B cell (primary cell): ENCODE data around the gene CCDC50. TPM values are rescaled to one million over a fixed set of nuclear protein-coding genes. Genes with fewer than 3 reads are reported as not detected.

Source experiments
- ATAC-seq: fragments of 200-7000 bp; cut with Tn5 transposase; one replicate; pipeline ENCODE4 v1.10.0; 2021; ENCODE audit warnings: low read depth, mild to moderate bottlenecking, moderate number of reproducible peaks, moderate library complexity
- CTCF ChIA-PET: fragments of 350-600 bp; sonication (Branson Sonifier 250); formaldehyde crosslinking; loops from one replicate; lab custom pipeline; 2021; ENCODE audit warnings: antibody characterized with exemption, inconsistent platforms; lab: Charles Lee
- POLR2A ChIA-PET: fragments of 350-600 bp; sonication (Branson Sonifier 250); formaldehyde crosslinking; loops from one replicate; lab custom pipeline; 2021; ENCODE audit warnings: antibody characterized with exemption; lab: Charles Lee
- DNase-seq: peaks from one replicate; pipeline ENCODE4 v3.0.0; 2013
- H2AFZ ChIP-seq: 2 replicates; pipeline ENCODE4 v1.6.1; 2012; ENCODE audit warnings: mild to moderate bottlenecking, low read depth, low read length; ENCODE audit not compliant: insufficient read depth, poor library complexity, severe bottlenecking
- H3K27ac ChIP-seq, 2 donors: 1 replicate in 1 of 2; 2 replicates in 1 of 2; pipeline ENCODE4 v1.5.1; 2012 to 2013; ENCODE audit warnings: low read length in 2 of 2, mild to moderate bottlenecking in 2 of 2, moderate library complexity in 1 of 2
- H3K27me3 ChIP-seq, 4 experiments: fragments of 200-600 bp in 1 of 4; sonication (generic) in 1 of 4; replicated peaks in 1 of 4; 1 replicate in 2 of 4; 2 replicates in 2 of 4; pipeline versions ENCODE4 v1.6.1 to v1.7.0; 2013 to 2016; ENCODE audit warnings: low read length in 3 of 4, mild to moderate bottlenecking in 2 of 4, mixed read lengths in 1 of 4, moderate library complexity in 1 of 4; ENCODE audit not compliant: insufficient read depth in 4 of 4, control insufficient read depth in 3 of 4; ENCODE audit errors: control extremely low read depth in 1 of 4
- H3K36me3 ChIP-seq, 2 experiments: replicated peaks in 1 of 2; 1 replicate in 1 of 2; 2 replicates in 1 of 2; pipeline versions ENCODE4 v1.6.1 to v1.7.1; 2013; ENCODE audit warnings: low read length in 1 of 2; ENCODE audit not compliant: insufficient read depth in 2 of 2, control insufficient read depth in 1 of 2; ENCODE audit errors: control extremely low read depth in 1 of 2, extremely low read depth in 1 of 2
- H3K4me1 ChIP-seq, 2 donors: fragments of 200-600 bp in 1 of 2; sonication (generic) in 1 of 2; 1 replicate in 1 of 2; 2 replicates in 1 of 2; pipeline versions ENCODE4 v1.5.1 to v1.6.1; 2013 to 2017; ENCODE audit warnings: low read length in 2 of 2; ENCODE audit not compliant: control insufficient read depth in 2 of 2, insufficient read depth in 2 of 2
- H3K4me2 ChIP-seq: replicated peaks from 2 replicates; pipeline ENCODE3; 2012; ENCODE audit warnings: mild to moderate bottlenecking, low read depth, low read length; ENCODE audit not compliant: poor library complexity, severe bottlenecking
- H3K4me3 ChIP-seq, 5 experiments: fragments of 200-600 bp in 1 of 5; sonication (generic) in 1 of 5; 1 replicate in 3 of 5; 2 replicates in 2 of 5; pipeline versions ENCODE4 v1.5.1 to v1.7.0; 2011 to 2016; ENCODE audit warnings: low read length in 4 of 5, mild to moderate bottlenecking in 4 of 5, low read depth in 2 of 5, control low read depth in 1 of 5, moderate library complexity in 1 of 5; ENCODE audit not compliant: insufficient read depth in 1 of 5; ENCODE audit errors: control extremely low read depth in 1 of 5, extremely low read depth in 1 of 5
- H3K79me2 ChIP-seq: fragments of 200-600 bp; sonication (generic); one replicate; pipeline ENCODE4 v1.6.0; 2016; ENCODE audit warnings: low read length; ENCODE audit not compliant: control insufficient read depth, insufficient read depth
- H3K9ac ChIP-seq: fragments of 200-600 bp; sonication (generic); 2 replicates; pipeline ENCODE4 v1.6.1; 2017; ENCODE audit warnings: mild to moderate bottlenecking, low read length, moderate library complexity
- H3K9me3 ChIP-seq, 3 donors: one replicate each; pipeline versions ENCODE4 v1.6.1 to v1.7.1; 2013; ENCODE audit warnings: low read length in 2 of 3; ENCODE audit not compliant: control insufficient read depth in 2 of 3, insufficient read depth in 1 of 3; ENCODE audit errors: control extremely low read depth in 1 of 3
- H4K20me1 ChIP-seq: 2 replicates; pipeline ENCODE4 v1.6.0; 2012; ENCODE audit warnings: mild to moderate bottlenecking, low read length; ENCODE audit not compliant: insufficient read depth, control insufficient read depth, poor library complexity, severe bottlenecking
- H3K27ac Mint-ChIP-seq: one replicate; pipeline ENCODE4 v1.8.0; 2021; ENCODE audit warnings: mixed read lengths
- H3K27me3 Mint-ChIP-seq: one replicate; pipeline ENCODE4 v1.8.0; 2021; ENCODE audit warnings: mixed read lengths
- H3K4me1 Mint-ChIP-seq: one replicate; pipeline ENCODE4 v1.8.0; 2021; ENCODE audit warnings: mixed read lengths
- H3K4me3 Mint-ChIP-seq: one replicate; pipeline ENCODE4 v1.8.0; 2021; ENCODE audit warnings: mixed read lengths
- H3K9me3 Mint-ChIP-seq: one replicate; pipeline ENCODE4 v1.8.0; 2022; ENCODE audit warnings: mixed read lengths; ENCODE audit not compliant: insufficient read depth
- EZH2 ChIP-seq: IDR thresholded peaks from 2 replicates; pipeline ENCODE4 v1.6.1; 2012; ENCODE audit warnings: borderline replicate concordance, low read depth, mild to moderate bottlenecking, moderate library complexity, low read length; ENCODE audit not compliant: insufficient read depth, poor library complexity, severe bottlenecking
- WGBS: methylation state at CpG from one replicate; pipeline ENCODE4 v1.1.5; 2013; ENCODE audit warnings: missing lambda C conversion rate; ENCODE audit not compliant: insufficient coverage; 5-methylcytosine and 5-hydroxymethylcytosine counted together
- intact Hi-C: fragments of 100-400 bp; cut with micrococcal nuclease; formaldehyde crosslinking; loops from one replicate; pipeline ENCODE4 v1.10.0; 2022
- polyA plus RNA-seq: library from polyadenylated mRNA; depleted of rRNA; stranded (reverse); fragments of >200 nt; gene quantifications from 2 replicates; pipeline ENCODE4 v1.2.3, GENCODE V29; 2012
- total RNA-seq, 2 donors: library from RNA; stranded (reverse); fragments of 120-200 nt in 1 of 2; gene quantifications; 1 replicate in 1 of 2; 2 replicates in 1 of 2; pipeline versions ENCODE4 v1.2.3 to v1.2.4, GENCODE V29; 2013 to 2022
- TF ChIP-seq, protein P1 (sequence below): fragments of 200-600 bp; IDR thresholded peaks from one replicate; pipeline ENCODE4 v1.8.0; 2022; ENCODE audit warnings: antibody characterized with exemption, mild to moderate bottlenecking

CCDC50 gene
- total and polyA plus RNA-seq, 2 donors (not counting 1 experiment from before 2014, with no cell fraction given): 48.7 to 121 TPM

- peak overlapping the region in 1 of 2 donors; percentile 5 for H3K27ac ChIP-seq
- no peaks in the 10 kb centered on the region for H4K20me1 ChIP-seq
- intact Hi-C loops: no loop called here
- H3K27me3 ChIP-seq: no peaks in the 10 kb centered on the region
- no peak for TF ChIP-seq EZH2
- TF ChIP-seq, protein P1, sequence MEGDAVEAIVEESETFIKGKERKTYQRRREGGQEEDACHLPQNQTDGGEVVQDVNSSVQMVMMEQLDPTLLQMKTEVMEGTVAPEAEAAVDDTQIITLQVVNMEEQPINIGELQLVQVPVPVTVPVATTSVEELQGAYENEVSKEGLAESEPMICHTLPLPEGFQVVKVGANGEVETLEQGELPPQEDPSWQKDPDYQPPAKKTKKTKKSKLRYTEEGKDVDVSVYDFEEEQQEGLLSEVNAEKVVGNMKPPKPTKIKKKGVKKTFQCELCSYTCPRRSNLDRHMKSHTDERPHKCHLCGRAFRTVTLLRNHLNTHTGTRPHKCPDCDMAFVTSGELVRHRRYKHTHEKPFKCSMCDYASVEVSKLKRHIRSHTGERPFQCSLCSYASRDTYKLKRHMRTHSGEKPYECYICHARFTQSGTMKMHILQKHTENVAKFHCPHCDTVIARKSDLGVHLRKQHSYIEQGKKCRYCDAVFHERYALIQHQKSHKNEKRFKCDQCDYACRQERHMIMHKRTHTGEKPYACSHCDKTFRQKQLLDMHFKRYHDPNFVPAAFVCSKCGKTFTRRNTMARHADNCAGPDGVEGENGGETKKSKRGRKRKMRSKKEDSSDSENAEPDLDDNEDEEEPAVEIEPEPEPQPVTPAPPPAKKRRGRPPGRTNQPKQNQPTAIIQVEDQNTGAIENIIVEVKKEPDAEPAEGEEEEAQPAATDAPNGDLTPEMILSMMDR: no peak
- ATAC-seq (no peak), DNase-seq (no peak)
- CTCF ChIA-PET: no interaction called here
- H3K36me3 ChIP-seq: peaks cover 0 to 2% of the 10 kb centered on the region in 2 experiments
- no peak overlapping the region for H3K9ac ChIP-seq
- H3K4me3 ChIP-seq: no peak overlapping the region
- peak overlapping the region; percentile 23 for H3K4me3 Mint-ChIP-seq
- H3K27ac Mint-ChIP-seq: peak overlapping the region; percentile 15
- H2AFZ ChIP-seq: no peak overlapping the region
- H3K9me3 Mint-ChIP-seq: no peaks in the 10 kb centered on the region
- no peaks in the 10 kb centered on the region for H3K9me3 ChIP-seq
- H3K27me3 Mint-ChIP-seq: no peaks in the 10 kb centered on the region
- H3K4me2 ChIP-seq: no peak overlapping the region
- WGBS: 77% methylated on average over 4 of the region's 5 CpGs
- H3K4me1 ChIP-seq: peaks cover 38 to 46% of the 10 kb centered on the region in 2 donors
- peaks cover 44% of the 10 kb centered on the region for H3K4me1 Mint-ChIP-seq
- POLR2A ChIA-PET: no interaction called here
- H3K79me2 ChIP-seq: peaks cover 99% of the 10 kb centered on the region
Observed at GRCh38 chr3:191350396-191351090, 21.3 kb downstream of the CCDC50 start.

DNA sequence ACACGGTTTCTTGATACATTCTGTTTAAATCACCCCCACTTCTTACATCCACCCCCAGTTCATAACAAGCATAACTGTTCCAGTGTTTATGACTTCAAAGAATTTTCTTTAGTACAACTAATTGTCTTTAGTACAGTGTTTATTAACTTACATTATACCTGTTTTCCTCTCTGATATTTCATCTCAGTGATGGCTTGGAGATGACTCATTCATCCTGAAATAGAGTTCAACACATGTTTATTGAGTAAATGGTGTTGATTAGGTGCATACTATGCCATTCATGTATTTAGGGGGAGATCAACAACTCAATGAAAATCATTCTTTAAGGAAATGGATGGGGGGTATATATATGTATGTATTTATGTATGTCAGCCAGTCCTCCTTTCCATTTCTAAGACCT is 22.8 kb downstream of the CCDC50 start:
- TF ChIP-seq, protein P1: no peak
- no peak for TF ChIP-seq EZH2
- Histone ChIP-seq H3K27me3 (no peaks in the 10 kb centered on the region), H3K27ac (no peak overlapping the region), H3K9me3 (no peaks in the 10 kb centered on the region), H4K20me1 (no peaks in the 10 kb centered on the region), H3K4me1 (peaks cover 50 to 51% of the 10 kb centered on the region in 2 donors), H2AFZ (no peak overlapping the region), H3K4me3 (no peak overlapping the region), H3K4me2 (no peak overlapping the region), H3K9ac (no peak overlapping the region), H3K79me2 (peaks cover 99% of the 10 kb centered on the region), H3K36me3 (peaks cover 0 to 8% of the 10 kb centered on the region in 2 experiments)
- no CpG with 5 or more reads among the region's 1 CpG for WGBS
- H3K4me1 Mint-ChIP-seq: peaks cover 45% of the 10 kb centered on the region
- H3K27ac Mint-ChIP-seq: no peak overlapping the region
- no peak overlapping the region for H3K4me3 Mint-ChIP-seq
- ChIA-PET POLR2A (no interaction called here), CTCF (no interaction called here)
- intact Hi-C loops: no loop called here
- no peaks in the 10 kb centered on the region for H3K9me3 Mint-ChIP-seq
- H3K27me3 Mint-ChIP-seq: no peaks in the 10 kb centered on the region
- DNase-seq (no peak), ATAC-seq (no peak)
